ENCODE results near the gene IQGAP2. TPM values are rescaled to one million over a fixed set of nuclear protein-coding genes. Genes with fewer than 3 reads are reported as not detected.

Gene IQGAP2
- total and polyA plus RNA-seq, 9 of the 15 experiments (the other 6 are each of a cell fraction or from before 2014, with no cell fraction given): 8.7 to 23.2 (median 17.4) TPM

DNA sequence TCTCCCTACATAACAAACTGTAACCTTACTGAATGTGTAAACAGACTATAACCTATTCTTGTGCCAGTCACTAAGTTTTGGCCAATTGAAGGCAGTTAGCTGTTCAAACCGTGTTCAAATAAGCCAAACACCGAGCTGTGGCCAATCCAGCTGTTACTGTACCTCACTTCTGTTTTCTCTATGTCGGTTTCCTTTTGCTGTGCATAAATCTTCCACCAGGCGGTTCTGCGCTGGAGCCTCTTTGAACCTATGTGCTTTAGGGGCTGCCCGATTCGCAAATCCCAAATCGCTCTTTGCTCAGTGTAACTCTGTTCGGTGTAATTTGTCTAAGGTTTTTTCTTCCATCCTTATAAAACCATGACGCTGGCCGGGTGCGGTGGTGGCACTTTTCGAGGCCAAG lies 344.6 kb downstream of the IQGAP2 start:
- Histone ChIP-seq H3K79me2 (ENCODE audit: control insufficient read depth, insufficient read depth, low read length) (no peaks in the 10 kb centered on the region), H3K9me1 (ENCODE audit: control insufficient read depth, insufficient read depth, low read length) (no peaks in the 10 kb centered on the region), H3K27me3 (ENCODE audit: control insufficient read depth in 2 of 2, insufficient read depth in 2 of 2, low read length in 2 of 2) (no peaks in the 10 kb centered on the region), H3K36me3 (ENCODE audit: control insufficient read depth, insufficient read depth, low read length) (no peaks in the 10 kb centered on the region), H3K27ac (ENCODE audit: extremely low read depth, low read depth, low read length) (no peak overlapping the region), H3K4me1 (replicated peaks in 1 of 2; ENCODE audit: control insufficient read depth in 2 of 2, insufficient read depth in 2 of 2, low read length in 2 of 2) (no peaks in the 10 kb centered on the region; a peak in 1 of 5 replicates), H3K4me2 (ENCODE audit: insufficient read depth, low read length) (no peak overlapping the region), H4K20me1 (replicated peaks; ENCODE audit: control insufficient read depth, insufficient read depth, low read length) (no peaks in the 10 kb centered on the region), H3K9ac (ENCODE audit: insufficient read depth in 1 of 2, low read depth in 2 of 2, low read length in 2 of 2) (no peak overlapping the region), H3K4me3 (no peak overlapping the region), H2AFZ (ENCODE audit: low read depth, low read length) (peak overlapping the region; percentile 37), H3K9me3 (replicated peaks; ENCODE audit: control insufficient read depth, insufficient read depth, low read depth, low read length) (no peaks in the 10 kb centered on the region)
- no peak for TF ChIP-seq TAF15 (IDR thresholded peaks at IDR 0.05; ENCODE audit: low read depth, low read length)
- TF ChIP-seq NFIC (IDR thresholded peaks at IDR 0.05): no peak
- TF ChIP-seq, protein P1, sequence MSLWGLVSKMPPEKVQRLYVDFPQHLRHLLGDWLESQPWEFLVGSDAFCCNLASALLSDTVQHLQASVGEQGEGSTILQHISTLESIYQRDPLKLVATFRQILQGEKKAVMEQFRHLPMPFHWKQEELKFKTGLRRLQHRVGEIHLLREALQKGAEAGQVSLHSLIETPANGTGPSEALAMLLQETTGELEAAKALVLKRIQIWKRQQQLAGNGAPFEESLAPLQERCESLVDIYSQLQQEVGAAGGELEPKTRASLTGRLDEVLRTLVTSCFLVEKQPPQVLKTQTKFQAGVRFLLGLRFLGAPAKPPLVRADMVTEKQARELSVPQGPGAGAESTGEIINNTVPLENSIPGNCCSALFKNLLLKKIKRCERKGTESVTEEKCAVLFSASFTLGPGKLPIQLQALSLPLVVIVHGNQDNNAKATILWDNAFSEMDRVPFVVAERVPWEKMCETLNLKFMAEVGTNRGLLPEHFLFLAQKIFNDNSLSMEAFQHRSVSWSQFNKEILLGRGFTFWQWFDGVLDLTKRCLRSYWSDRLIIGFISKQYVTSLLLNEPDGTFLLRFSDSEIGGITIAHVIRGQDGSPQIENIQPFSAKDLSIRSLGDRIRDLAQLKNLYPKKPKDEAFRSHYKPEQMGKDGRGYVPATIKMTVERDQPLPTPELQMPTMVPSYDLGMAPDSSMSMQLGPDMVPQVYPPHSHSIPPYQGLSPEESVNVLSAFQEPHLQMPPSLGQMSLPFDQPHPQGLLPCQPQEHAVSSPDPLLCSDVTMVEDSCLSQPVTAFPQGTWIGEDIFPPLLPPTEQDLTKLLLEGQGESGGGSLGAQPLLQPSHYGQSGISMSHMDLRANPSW (CRISPR knock-in tag; IDR thresholded peaks at IDR 0.05): no peak
- TF ChIP-seq EGR1 (conservative IDR thresholded peaks at IDR 0.05): no peak
- TF ChIP-seq, protein P2, sequence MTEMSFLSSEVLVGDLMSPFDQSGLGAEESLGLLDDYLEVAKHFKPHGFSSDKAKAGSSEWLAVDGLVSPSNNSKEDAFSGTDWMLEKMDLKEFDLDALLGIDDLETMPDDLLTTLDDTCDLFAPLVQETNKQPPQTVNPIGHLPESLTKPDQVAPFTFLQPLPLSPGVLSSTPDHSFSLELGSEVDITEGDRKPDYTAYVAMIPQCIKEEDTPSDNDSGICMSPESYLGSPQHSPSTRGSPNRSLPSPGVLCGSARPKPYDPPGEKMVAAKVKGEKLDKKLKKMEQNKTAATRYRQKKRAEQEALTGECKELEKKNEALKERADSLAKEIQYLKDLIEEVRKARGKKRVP (CRISPR knock-in tag; IDR thresholded peaks at IDR 0.05): no peak
- no peak for TF ChIP-seq DNMT1 (IDR thresholded peaks at IDR 0.05)
- TF ChIP-seq WHSC1 (IDR thresholded peaks at IDR 0.05; ENCODE audit: low read length): no peak
- no peak for FAIRE-seq
- intact Hi-C loops (cut with micrococcal nuclease): no loop called here
- POLR2A ChIA-PET: no interaction called here
- 83% methylated on average over 13 of the region's 13 CpGs for WGBS (ENCODE audit: insufficient coverage, low coverage, missing lambda C conversion rate)
- DNase-seq (ENCODE audit: extremely low read depth in 1 of 4, low spot score in 3 of 4): no peak
- no TSS peak for BruUV-seq (replicated peaks)
- ATAC-seq: 0 out of 3 replicates have a peak, but pooled peaks have one; percentile 42
- CTCF ChIA-PET (ENCODE audit: low intra/inter-chr PET ratio): no interaction called here
- in situ Hi-C loops (cut with MboI): no loop called here
